ENCODE data around the gene CDH26.

DNA sequence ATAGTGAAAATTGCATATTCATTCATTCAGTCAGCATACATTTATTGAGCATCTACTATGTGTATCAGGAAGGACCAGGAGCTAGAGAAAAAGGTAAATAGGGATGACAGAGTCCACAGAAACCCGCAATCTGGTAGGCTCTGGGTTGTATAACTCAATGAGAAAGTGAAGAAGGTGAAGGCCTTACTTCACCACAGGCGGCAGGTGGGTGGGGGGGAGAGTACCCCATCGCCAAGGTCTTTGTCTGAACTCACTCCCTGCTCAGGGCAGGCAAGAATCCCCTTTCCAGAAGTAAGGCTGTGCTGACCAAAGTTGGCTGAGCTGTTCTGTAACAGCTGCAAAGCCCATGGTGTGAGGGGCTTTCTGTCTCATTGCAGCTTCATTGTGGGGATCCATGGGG lies 81.3 kb downstream of the CDH26 start:
- TF ChIP-seq EZH2phosphoT487 (IDR thresholded peaks at IDR 0.05; ENCODE audit: insufficient read depth, low read depth) (no peak), EZH2 (IDR thresholded peaks at IDR 0.05; ENCODE audit: insufficient read depth, poor library complexity, severe bottlenecking) (no peak)

All from GM23248 (cell line).